IMR-90 (cell line): ENCODE measurements around the gene ME3. TPM values are rescaled to one million over a fixed set of nuclear protein-coding genes. Genes with fewer than 3 reads are reported as not detected.

Experiments
- ATAC-seq: fragments of 200-7000 bp; cut with Tn5 transposase; 2 replicates; pipeline ENCODE4 v1.9.1; 2020; ENCODE audit warnings: low read depth, mild to moderate bottlenecking, moderate library complexity
- BruUV-seq: library from RNA; stranded (reverse); fragments of 400-500 nt; replicated peaks from 2 replicates; lab custom pipeline; 2021; lab: Mats Ljungman, UMichigan
- CTCF ChIA-PET: fragments of 300-600 bp; formaldehyde crosslinking; extraction: SDS; loops from one replicate; lab custom pipeline; 2021; ENCODE audit warnings: antibody characterized with exemption; lab: Yijun Ruan, JAX
- POLR2A ChIA-PET: fragments of 300-600 bp; sonication (Branson Sonifier 250); formaldehyde crosslinking; loops from one replicate; lab custom pipeline; 2022; ENCODE audit warnings: antibody characterized with exemption; ENCODE audit not compliant: unreplicated experiment; lab: Charles Lee
- DNase-seq: peaks from one replicate; pipeline ENCODE4 v3.0.0; 2013
- H2AFZ ChIP-seq: replicated peaks from 2 replicates; pipeline ENCODE3; 2013; ENCODE audit warnings: low read length, mild to moderate bottlenecking; ENCODE audit not compliant: poor library complexity
- H2AK5ac ChIP-seq: 2 replicates; pipeline ENCODE4 v1.6.1; 2013; ENCODE audit warnings: low read depth, low read length, inconsistent platforms
- H2AK9ac ChIP-seq: replicated peaks from 2 replicates; pipeline ENCODE3; 2013; ENCODE audit warnings: mild to moderate bottlenecking, low read depth, low read length, moderate library complexity; ENCODE audit not compliant: poor library complexity
- H2BK120ac ChIP-seq: 2 replicates; pipeline ENCODE4 v1.6.1; 2013; ENCODE audit warnings: low read depth, low read length, inconsistent platforms
- H2BK15ac ChIP-seq: 3 replicates; pipeline ENCODE4 v1.6.1; 2013; ENCODE audit warnings: low read depth, low read length, inconsistent platforms
- H2BK20ac ChIP-seq: 2 replicates; pipeline ENCODE4 v1.6.1; 2013; ENCODE audit warnings: low read depth, mild to moderate bottlenecking, inconsistent platforms, low read length, moderate library complexity
- H2BK5ac ChIP-seq: 2 replicates; pipeline ENCODE4 v1.6.1; 2013; ENCODE audit warnings: mild to moderate bottlenecking, low read depth, low read length, inconsistent platforms; ENCODE audit not compliant: poor library complexity, severe bottlenecking
- H3K14ac ChIP-seq: replicated peaks from 2 replicates; pipeline ENCODE4 v1.6.1; 2013; ENCODE audit warnings: low read depth, low read length, inconsistent platforms
- H3K18ac ChIP-seq: 2 replicates; pipeline ENCODE4 v1.6.1; 2013; ENCODE audit warnings: low read depth, low read length, control low read depth
- H3K23ac ChIP-seq: 2 replicates; pipeline ENCODE4 v1.6.1; 2013; ENCODE audit warnings: low read depth, low read length, inconsistent platforms
- H3K27ac ChIP-seq: 2 replicates; pipeline ENCODE4 v1.5.1; 2013; ENCODE audit warnings: mild to moderate bottlenecking, control low read depth, low read length; ENCODE audit not compliant: insufficient read depth
- H3K27me3 ChIP-seq: 2 replicates; pipeline ENCODE4 v1.6.1; 2013; ENCODE audit warnings: low read length; ENCODE audit not compliant: control insufficient read depth, insufficient read depth
- H3K36me3 ChIP-seq: 2 replicates; pipeline ENCODE4 v1.6.1; 2013; ENCODE audit warnings: low read length, mixed read lengths; ENCODE audit not compliant: control insufficient read depth, insufficient read depth
- H3K4ac ChIP-seq: 2 replicates; pipeline ENCODE4 v1.6.1; 2013; ENCODE audit warnings: low read depth, low read length, inconsistent platforms
- H3K4me1 ChIP-seq: 2 replicates; pipeline ENCODE4 v1.6.1; 2013; ENCODE audit warnings: low read length, mixed read lengths; ENCODE audit not compliant: control insufficient read depth, insufficient read depth
- H3K4me2 ChIP-seq: 2 replicates; pipeline ENCODE4 v1.6.1; 2013; ENCODE audit warnings: low read depth, mild to moderate bottlenecking, control low read depth, low read length, moderate library complexity
- H3K4me3 ChIP-seq: 2 replicates; pipeline ENCODE4 v1.5.1; 2013; ENCODE audit warnings: low read depth, mild to moderate bottlenecking, control low read depth, low read length, moderate library complexity; ENCODE audit not compliant: insufficient read depth
- H3K56ac ChIP-seq: 2 replicates; pipeline ENCODE4 v1.6.1; 2013; ENCODE audit warnings: low read length, inconsistent platforms; ENCODE audit not compliant: insufficient read depth; ENCODE audit errors: extremely low read depth
- H3K79me1 ChIP-seq, 2 experiments: 2 replicates each; pipeline ENCODE4 v1.6.1; 2013; ENCODE audit warnings: low read length in 2 of 2, inconsistent platforms in 1 of 2, low read depth in 1 of 2
- H3K9ac ChIP-seq: 2 replicates; pipeline ENCODE4 v1.6.1; 2013; ENCODE audit warnings: low read depth, low read length, control low read depth
- H3K9me1 ChIP-seq: 2 replicates; pipeline ENCODE4 v1.6.1; 2013; ENCODE audit warnings: low read length, inconsistent platforms; ENCODE audit not compliant: insufficient read depth
- H3K9me3 ChIP-seq: 2 replicates; pipeline ENCODE4 v1.6.1; 2013; ENCODE audit warnings: low read length; ENCODE audit not compliant: control insufficient read depth, insufficient read depth
- H4K20me1 ChIP-seq: 2 replicates; pipeline ENCODE4 v1.6.1; 2013; ENCODE audit warnings: low read length, inconsistent platforms; ENCODE audit not compliant: insufficient read depth
- H4K5ac ChIP-seq: 2 replicates; pipeline ENCODE4 v1.6.1; 2013; ENCODE audit warnings: mild to moderate bottlenecking, low read depth, low read length, control low read depth
- H4K8ac ChIP-seq, 2 experiments: 2 replicates each; pipeline ENCODE4 v1.6.1; 2013; ENCODE audit warnings: low read depth in 2 of 2, low read length in 2 of 2, control low read depth in 1 of 2, inconsistent platforms in 1 of 2
- H4K91ac ChIP-seq: 2 replicates; pipeline ENCODE4 v1.6.1; 2013; ENCODE audit warnings: low read depth, low read length, inconsistent platforms; ENCODE audit not compliant: insufficient read depth
- CHD1 ChIP-seq: IDR thresholded peaks from 2 replicates; pipeline ENCODE4 v1.6.1; 2012; ENCODE audit warnings: low read depth, low read length, improper control_type of control experiment
- FOS ChIP-seq: fragments of 150-350 bp; IDR thresholded peaks from 2 replicates; pipeline ENCODE4 v1.6.1; 2016; ENCODE audit warnings: low read depth, low read length
- MAFK ChIP-seq: IDR thresholded peaks from 2 replicates; pipeline ENCODE4 v1.6.1; 2012; ENCODE audit warnings: low read depth, low read length, improper control_type of control experiment
- MAZ ChIP-seq: IDR thresholded peaks from 2 replicates; pipeline ENCODE4 v1.6.1; 2012; ENCODE audit warnings: low read depth, mild to moderate bottlenecking, low read length, improper control_type of control experiment, moderate library complexity, borderline replicate concordance
- MXI1 ChIP-seq: IDR thresholded peaks from 2 replicates; pipeline ENCODE4 v1.6.1; 2012; ENCODE audit warnings: low read depth, mild to moderate bottlenecking, low read length, moderate library complexity, borderline replicate concordance
- WGBS, 2 experiments: methylation state at CpG; one replicate each; pipeline versions ENCODE4 v1.1.5 to v1.1.7; 2013; ENCODE audit warnings: missing lambda C conversion rate in 2 of 2; ENCODE audit not compliant: insufficient read length in 1 of 2; ENCODE audit errors: extremely low coverage in 2 of 2; 5-methylcytosine and 5-hydroxymethylcytosine counted together
- dilution Hi-C: fragments of 300-500 bp; cut with HindIII; formaldehyde crosslinking; loops from one replicate; pipeline ENCODE4 v1.14.3; 2018; ENCODE audit warnings: low sequenced_read_pairs; ENCODE audit not compliant: unreplicated experiment
- in situ Hi-C: fragments of 300-500 bp; cut with MboI; formaldehyde crosslinking; loops from 3 replicates; pipeline ENCODE4 v1.14.3; 2019; ENCODE audit warnings: low sequenced_read_pairs, inconsistent platforms, mixed read lengths
- intact Hi-C: fragments of 100-400 bp; cut with micrococcal nuclease; formaldehyde crosslinking; loops from 2 replicates; pipeline ENCODE4 v1.10.0; 2022
- polyA plus RNA-seq, 3 experiments: library from polyadenylated mRNA; depleted of rRNA; stranded (reverse); fragments of >200 nt; gene quantifications; 2 replicates each; pipeline ENCODE4 v1.2.3, GENCODE V29; 2012; ENCODE audit warnings: low replicate concordance in 1 of 3
- total RNA-seq: library from RNA; depleted of rRNA; stranded (reverse); fragments of >200 nt; gene quantifications from 2 replicates; pipeline ENCODE4 v1.2.3, GENCODE V29; 2012
- TF ChIP-seq, protein P1 (sequence below): conservative IDR thresholded peaks from 2 replicates; pipeline ENCODE4 v1.5.1; 2012; ENCODE audit warnings: mild to moderate bottlenecking, low read depth, low read length, improper control_type of control experiment
- TF ChIP-seq, protein P2 (sequence below): fragments of 150-350 bp; IDR thresholded peaks from 2 replicates; pipeline ENCODE4 v1.6.1; 2017; ENCODE audit warnings: mild to moderate bottlenecking, antibody characterized with exemption, low read length, low read depth

ME3 gene
- total and polyA plus RNA-seq, 2 of the 4 experiments (the other 2 are of a cell fraction), result 7.8 to 9.0 TPM

GRCh38 chr11:86551288-86552092, 120.9 kb downstream of the ME3 start:
- Histone ChIP-seq H3K18ac (peak overlapping the region; percentile 24; the same call in 1 of the 2 replicates), H4K5ac (peak overlapping the region; percentile 49; the same call in 1 of the 2 replicates), H3K4me2 (peak overlapping the region; percentile 71), H3K23ac (no peak overlapping the region), H2BK120ac (peak overlapping the region; percentile 53), H3K79me1 (no peaks in the 10 kb centered on the region; a peak in 1 of 4 replicates), H2AK5ac (peak overlapping the region; percentile 21; the same call in 1 of the 2 replicates), H3K56ac (no peak overlapping the region), H3K9ac (no peak overlapping the region), H3K36me3 (no peaks in the 10 kb centered on the region), H2AK9ac (peak overlapping the region; percentile 17), H3K27ac (no peak overlapping the region), H2BK5ac (peak overlapping the region; percentile 5), H4K8ac (peak overlapping the region; percentile 10 to 43; a peak in 2 of 4 replicates), H3K4me1 (peaks cover 21% of the 10 kb centered on the region), H3K4ac (peak overlapping the region; percentile 44), H2BK20ac (peak overlapping the region; percentile 27), H3K27me3 (no peaks in the 10 kb centered on the region), H2AFZ (peak overlapping the region; percentile 8), H3K4me3 (no peak overlapping the region), H3K9me3 (no peaks in the 10 kb centered on the region), H4K20me1 (no peaks in the 10 kb centered on the region), H3K14ac (peak overlapping the region; percentile 26), H4K91ac (peak overlapping the region; percentile 37), H2BK15ac (peak overlapping the region; percentile 46), H3K9me1 (peaks cover 23% of the 10 kb centered on the region)
- intact Hi-C loops (no loop called here), dilution Hi-C loops (no loop called here), in situ Hi-C loops (no loop called here)
- POLR2A ChIA-PET, result no interaction called here
- TF ChIP-seq MXI1 (no peak), MAFK (no peak), CHD1 (no peak), FOS (peak; percentile 39; the same call in 1 of the 2 replicates), MAZ (0 out of 2 replicates have a peak, but pooled peaks have one; percentile 16)
- TF ChIP-seq, protein P1, sequence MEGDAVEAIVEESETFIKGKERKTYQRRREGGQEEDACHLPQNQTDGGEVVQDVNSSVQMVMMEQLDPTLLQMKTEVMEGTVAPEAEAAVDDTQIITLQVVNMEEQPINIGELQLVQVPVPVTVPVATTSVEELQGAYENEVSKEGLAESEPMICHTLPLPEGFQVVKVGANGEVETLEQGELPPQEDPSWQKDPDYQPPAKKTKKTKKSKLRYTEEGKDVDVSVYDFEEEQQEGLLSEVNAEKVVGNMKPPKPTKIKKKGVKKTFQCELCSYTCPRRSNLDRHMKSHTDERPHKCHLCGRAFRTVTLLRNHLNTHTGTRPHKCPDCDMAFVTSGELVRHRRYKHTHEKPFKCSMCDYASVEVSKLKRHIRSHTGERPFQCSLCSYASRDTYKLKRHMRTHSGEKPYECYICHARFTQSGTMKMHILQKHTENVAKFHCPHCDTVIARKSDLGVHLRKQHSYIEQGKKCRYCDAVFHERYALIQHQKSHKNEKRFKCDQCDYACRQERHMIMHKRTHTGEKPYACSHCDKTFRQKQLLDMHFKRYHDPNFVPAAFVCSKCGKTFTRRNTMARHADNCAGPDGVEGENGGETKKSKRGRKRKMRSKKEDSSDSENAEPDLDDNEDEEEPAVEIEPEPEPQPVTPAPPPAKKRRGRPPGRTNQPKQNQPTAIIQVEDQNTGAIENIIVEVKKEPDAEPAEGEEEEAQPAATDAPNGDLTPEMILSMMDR, result no peak
- TF ChIP-seq, protein P2, sequence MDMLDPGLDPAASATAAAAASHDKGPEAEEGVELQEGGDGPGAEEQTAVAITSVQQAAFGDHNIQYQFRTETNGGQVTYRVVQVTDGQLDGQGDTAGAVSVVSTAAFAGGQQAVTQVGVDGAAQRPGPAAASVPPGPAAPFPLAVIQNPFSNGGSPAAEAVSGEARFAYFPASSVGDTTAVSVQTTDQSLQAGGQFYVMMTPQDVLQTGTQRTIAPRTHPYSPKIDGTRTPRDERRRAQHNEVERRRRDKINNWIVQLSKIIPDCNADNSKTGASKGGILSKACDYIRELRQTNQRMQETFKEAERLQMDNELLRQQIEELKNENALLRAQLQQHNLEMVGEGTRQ, result no peak
- DNase-seq (peak; percentile 95), ATAC-seq (peak; percentile 77)
- BruUV-seq, result no TSS peak
- WGBS, 2 experiments, result no CpG with 5 or more reads among the region's 4 CpGs
- CTCF ChIA-PET, result no interaction called here
